Keratinocyte (primary cell): ENCODE measurements around the gene SWAP70. TPM values are rescaled to one million over a fixed set of nuclear protein-coding genes. Genes with fewer than 3 reads are reported as not detected.

Experiments used
- DNase-seq: peaks from one replicate; pipeline ENCODE4 v3.0.0-alpha.2; 2011; ENCODE audit warnings: low read depth, missing footprints, low spot score
- FAIRE-seq: peaks from 2 replicates; lab custom pipeline; 2011; peaks lifted over from hg19 to GRCh38; lab: Jason Lieb, UNC
- H2AFZ ChIP-seq: 2 replicates; pipeline ENCODE4 v1.6.0; 2012; ENCODE audit warnings: low read length, control low read depth, inconsistent platforms; ENCODE audit not compliant: control insufficient read depth
- H3K27ac ChIP-seq: 2 replicates; pipeline ENCODE4 v1.5.1; 2011; ENCODE audit warnings: low read length; ENCODE audit not compliant: control insufficient read depth, insufficient read depth
- H3K27me3 ChIP-seq: 3 replicates; pipeline ENCODE4 v1.6.0; 2011; ENCODE audit warnings: low read length; ENCODE audit not compliant: control insufficient read depth, insufficient read depth; ENCODE audit errors: extremely low read depth
- H3K36me3 ChIP-seq, 2 experiments: 2 replicates in 1 of 2; 3 replicates in 1 of 2; pipeline ENCODE4 v1.5.1; 2011; ENCODE audit warnings: low read length in 2 of 2, mild to moderate bottlenecking in 1 of 2; ENCODE audit not compliant: control insufficient read depth in 2 of 2, insufficient read depth in 2 of 2; ENCODE audit errors: extremely low read depth in 1 of 2
- H3K4me1 ChIP-seq: 3 replicates; pipeline ENCODE4 v1.5.1; 2011; ENCODE audit warnings: low read length; ENCODE audit not compliant: control insufficient read depth, insufficient read depth; ENCODE audit errors: extremely low read depth
- H3K4me2 ChIP-seq: 3 replicates; pipeline ENCODE4 v1.6.0; 2011; ENCODE audit warnings: low read depth, low read length; ENCODE audit not compliant: control insufficient read depth, insufficient read depth; ENCODE audit errors: extremely low read depth
- H3K4me3 ChIP-seq, 3 experiments: fragments of 200-600 bp in 1 of 3; sonication (generic) in 1 of 3; 2 replicates in 2 of 3; 3 replicates in 1 of 3; pipeline ENCODE4 v1.5.1; 2011 to 2016; ENCODE audit warnings: low read length in 3 of 3, mild to moderate bottlenecking in 3 of 3, control low read depth in 2 of 3, inconsistent platforms in 1 of 3, low read depth in 1 of 3, mixed read lengths in 1 of 3, mixed run types in 1 of 3, moderate library complexity in 1 of 3; ENCODE audit not compliant: control insufficient read depth in 2 of 3, insufficient read depth in 2 of 3; ENCODE audit errors: extremely low read depth in 1 of 3
- H3K79me2 ChIP-seq: 2 replicates; pipeline ENCODE4 v1.6.0; 2012; ENCODE audit warnings: low read length; ENCODE audit not compliant: control insufficient read depth, insufficient read depth
- H3K9ac ChIP-seq: 3 replicates; pipeline ENCODE4 v1.6.0; 2011; ENCODE audit warnings: low read length; ENCODE audit not compliant: control insufficient read depth, insufficient read depth; ENCODE audit errors: extremely low read depth
- H3K9me1 ChIP-seq: 3 replicates; pipeline ENCODE4 v1.6.0; 2011; ENCODE audit warnings: low read length; ENCODE audit not compliant: control insufficient read depth, insufficient read depth; ENCODE audit errors: extremely low read depth
- H3K9me3 ChIP-seq: 2 replicates; pipeline ENCODE4 v1.5.1; 2012; ENCODE audit warnings: low read depth, low read length; ENCODE audit not compliant: control insufficient read depth
- H4K20me1 ChIP-seq: 3 replicates; pipeline ENCODE4 v1.6.0; 2011; ENCODE audit warnings: low read length; ENCODE audit not compliant: control insufficient read depth, insufficient read depth; ENCODE audit errors: extremely low read depth
- CTCF ChIP-seq, 3 experiments: IDR thresholded peaks in 1 of 3; conservative IDR thresholded peaks in 1 of 3; optimal IDR thresholded peaks in 1 of 3; 2 replicates in 2 of 3; 3 replicates in 1 of 3; pipeline versions ENCODE3 to v1.5.1; 2011; ENCODE audit warnings: low read length in 3 of 3, mild to moderate bottlenecking in 3 of 3, moderate library complexity in 2 of 3, control low read depth in 1 of 3, inconsistent platforms in 1 of 3; ENCODE audit not compliant: insufficient read depth in 2 of 3; ENCODE audit errors: extremely low read depth in 1 of 3
- EZH2 ChIP-seq: IDR thresholded peaks from one replicate; pipeline ENCODE4 v1.6.1; 2012; ENCODE audit warnings: inconsistent platforms, mild to moderate bottlenecking, low read length, moderate library complexity
- dilution Hi-C: fragments of 300-500 bp; cut with MboI; formaldehyde crosslinking; loops from one replicate; pipeline ENCODE4 v1.7.0; 2020; ENCODE audit warnings: low sequenced_read_pairs; ENCODE audit not compliant: extremely low pct_ligation_motif_present
- polyA plus RNA-seq, 5 experiments: library from polyadenylated mRNA; depleted of rRNA in 3 of 5; stranded (reverse) in 3 of 5; stranded (forward) in 1 of 5; unstranded in 1 of 5; fragments of >200 nt; gene quantifications; 1 replicate in 1 of 5; 2 replicates in 3 of 5; 3 replicates in 1 of 5; pipeline versions ENCODE4 v1.2.1 to v1.2.3, GENCODE V29; 2011 to 2012; ENCODE audit warnings: missing spikeins in 2 of 5, low read depth in 1 of 5, low replicate concordance in 1 of 5

Gene SWAP70
- polyA plus RNA-seq, 1 donor (not counting 4 experiments of a cell fraction or from before 2014, with no cell fraction given) = 28.5 TPM

DNA sequence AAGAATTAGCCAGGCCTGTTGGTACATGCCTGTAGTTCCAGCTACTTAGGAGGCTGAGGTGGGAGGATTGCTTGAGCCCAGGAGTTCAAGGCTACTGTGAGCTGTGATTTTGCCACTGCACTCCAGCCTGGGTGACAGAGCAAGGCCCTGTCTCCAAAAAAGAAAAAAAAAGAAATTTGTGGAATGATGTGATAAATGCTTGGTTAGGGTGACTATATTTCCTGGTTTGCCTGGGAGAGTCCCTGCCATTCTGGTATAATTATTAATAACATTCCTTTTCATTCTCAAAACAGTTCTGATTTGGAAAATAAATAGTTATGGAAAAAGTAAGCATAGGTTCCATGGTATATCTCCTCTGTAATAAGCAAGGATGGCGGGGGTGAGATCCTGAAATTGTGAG lies 74.8 kb downstream of the SWAP70 start:
- Histone ChIP-seq H4K20me1 (no peaks in the 10 kb centered on the region), H3K9ac (no peak overlapping the region), H3K9me3 (no peaks in the 10 kb centered on the region), H3K27ac (no peak overlapping the region), H3K36me3 (peaks cover 12 to 14% of the 10 kb centered on the region in 2 experiments), H3K9me1 (no peaks in the 10 kb centered on the region), H3K79me2 (no peaks in the 10 kb centered on the region), H3K4me1 (peaks cover 32% of the 10 kb centered on the region), H2AFZ (no peak overlapping the region), H3K4me3 (no peak overlapping the region), H3K27me3 (no peaks in the 10 kb centered on the region), H3K4me2 (no peak overlapping the region)
- no peak for DNase-seq
- FAIRE-seq = no peak
- dilution Hi-C loops = no loop called here
- TF ChIP-seq EZH2 (no peak), CTCF (optimal IDR thresholded peaks at IDR 0.05 in 1 of 3, IDR thresholded peaks at IDR 0.05 in 1 of 3, conservative IDR thresholded peaks at IDR 0.05 in 1 of 3; ENCODE audit: extremely low read depth in 1 of 3, insufficient read depth in 2 of 3, low read length in 3 of 3) (no peak)

DNA sequence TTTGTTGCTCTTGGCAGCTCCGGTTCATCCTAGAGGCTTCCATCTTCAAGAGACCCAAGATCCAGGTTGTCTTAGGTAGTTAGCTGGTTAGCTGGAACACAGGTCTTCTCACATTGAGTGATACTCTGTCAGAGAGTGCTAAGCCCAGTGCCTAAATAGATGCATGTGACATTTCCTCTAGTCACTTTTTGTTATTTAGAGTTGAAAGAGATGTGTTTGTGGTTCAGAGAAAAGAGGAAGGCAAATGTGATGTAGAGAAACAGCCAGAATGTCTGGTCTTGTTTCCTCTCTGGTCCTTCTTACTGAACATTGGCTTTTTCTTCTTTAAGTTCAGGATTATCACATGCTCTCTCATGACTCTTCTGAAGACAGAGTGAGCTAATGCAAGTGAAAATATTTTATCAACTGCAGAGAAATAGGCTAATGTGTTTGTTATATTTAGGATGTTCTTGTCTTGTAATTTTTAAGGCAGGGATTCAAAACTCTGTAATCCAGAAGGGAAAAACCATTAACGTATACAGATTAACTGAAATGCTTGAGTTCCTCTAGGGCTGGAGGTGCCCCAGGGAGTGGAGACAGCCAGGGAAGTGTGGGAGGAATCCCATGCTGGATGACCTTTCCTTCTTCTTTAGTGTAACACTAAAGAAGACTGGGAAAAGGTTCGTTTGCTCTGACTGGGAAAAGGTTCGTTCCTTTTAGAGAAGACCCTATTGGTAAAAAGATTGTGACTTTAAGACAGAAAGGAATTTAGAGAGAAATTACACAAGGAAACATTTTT lies 75.4 kb downstream of the SWAP70 start:
- DNase-seq (no peak), FAIRE-seq (no peak)
- no peak for TF ChIP-seq EZH2
- no peak for TF ChIP-seq CTCF (optimal IDR thresholded peaks at IDR 0.05 in 1 of 3, IDR thresholded peaks at IDR 0.05 in 1 of 3, conservative IDR thresholded peaks at IDR 0.05 in 1 of 3; ENCODE audit: extremely low read depth in 1 of 3, insufficient read depth in 2 of 3, low read length in 3 of 3)
- no peaks in the 10 kb centered on the region for H3K79me2 ChIP-seq
- no peaks in the 10 kb centered on the region for H3K9me3 ChIP-seq
- H3K27me3 ChIP-seq = no peaks in the 10 kb centered on the region
- H3K4me2 ChIP-seq = no peak overlapping the region
- peaks cover 32% of the 10 kb centered on the region for H3K4me1 ChIP-seq
- H3K27ac ChIP-seq = no peak overlapping the region
- H4K20me1 ChIP-seq = no peaks in the 10 kb centered on the region
- H2AFZ ChIP-seq = no peak overlapping the region
- peaks cover 12 to 14% of the 10 kb centered on the region in 2 experiments for H3K36me3 ChIP-seq
- no peak overlapping the region for H3K4me3 ChIP-seq
- dilution Hi-C loops = no loop called here
- no peaks in the 10 kb centered on the region for H3K9me1 ChIP-seq
- no peak overlapping the region for H3K9ac ChIP-seq
